Stimulated activated CD4-positive, alpha-beta T cell treated with anti-CD3 and anti-CD28 coated beads, Interleukin-1b, Interleukin-23, amount 100 ng/mL, for 24 hours (primary cell): Measurements from ENCODE around the gene TTLL7.

ENCODE experiments used
- DNase-seq, 4 experiments: peaks; one replicate each; pipeline ENCODE4 v3.0.0-alpha.2; 2020; ENCODE audit warnings: low read depth in 4 of 4, low spot score in 1 of 4

The TTLL7 gene

DNA sequence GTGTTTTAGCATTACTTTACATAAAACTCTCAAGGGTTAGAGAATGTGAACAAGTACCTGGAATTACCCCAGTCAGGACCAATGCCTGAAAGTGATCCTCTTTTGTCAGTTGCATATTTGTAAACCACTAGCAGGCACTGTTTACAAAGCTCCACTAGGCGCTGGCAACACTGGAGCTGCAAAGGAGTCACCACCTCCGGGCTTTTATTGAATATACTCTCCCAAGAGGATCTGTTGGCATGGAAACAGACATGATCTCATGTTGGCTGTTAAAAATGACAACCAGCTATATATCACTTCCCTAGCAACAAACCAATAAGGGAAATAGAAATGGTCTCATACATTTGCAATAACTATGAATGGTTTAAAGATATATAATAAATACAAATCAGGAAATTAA, 116.0 kb downstream of the TTLL7 start:
- DNase-seq = no peak

DNA sequence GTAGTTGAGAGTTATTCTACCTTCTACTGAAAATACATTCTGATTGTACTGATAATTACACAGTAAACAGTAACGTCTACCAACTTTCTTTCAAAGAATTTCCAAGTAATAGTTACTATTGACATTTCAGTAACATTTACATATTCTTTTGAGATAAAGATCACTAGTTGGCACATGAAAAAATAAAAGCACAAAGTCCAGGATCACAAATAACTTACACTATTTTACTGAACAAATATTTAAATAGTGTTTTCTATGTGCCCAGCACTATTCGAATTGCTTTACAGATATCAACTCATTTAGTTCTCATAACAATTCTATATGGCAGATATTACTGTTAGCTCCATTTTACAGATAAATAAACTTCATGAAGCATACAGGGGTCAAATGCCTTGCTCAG, 126.4 kb downstream of the TTLL7 start:
- no peak for DNase-seq

GRCh38 chr1:83864991-83865390, 133.9 kb downstream of the TTLL7 start:
- DNase-seq = no peak

DNA sequence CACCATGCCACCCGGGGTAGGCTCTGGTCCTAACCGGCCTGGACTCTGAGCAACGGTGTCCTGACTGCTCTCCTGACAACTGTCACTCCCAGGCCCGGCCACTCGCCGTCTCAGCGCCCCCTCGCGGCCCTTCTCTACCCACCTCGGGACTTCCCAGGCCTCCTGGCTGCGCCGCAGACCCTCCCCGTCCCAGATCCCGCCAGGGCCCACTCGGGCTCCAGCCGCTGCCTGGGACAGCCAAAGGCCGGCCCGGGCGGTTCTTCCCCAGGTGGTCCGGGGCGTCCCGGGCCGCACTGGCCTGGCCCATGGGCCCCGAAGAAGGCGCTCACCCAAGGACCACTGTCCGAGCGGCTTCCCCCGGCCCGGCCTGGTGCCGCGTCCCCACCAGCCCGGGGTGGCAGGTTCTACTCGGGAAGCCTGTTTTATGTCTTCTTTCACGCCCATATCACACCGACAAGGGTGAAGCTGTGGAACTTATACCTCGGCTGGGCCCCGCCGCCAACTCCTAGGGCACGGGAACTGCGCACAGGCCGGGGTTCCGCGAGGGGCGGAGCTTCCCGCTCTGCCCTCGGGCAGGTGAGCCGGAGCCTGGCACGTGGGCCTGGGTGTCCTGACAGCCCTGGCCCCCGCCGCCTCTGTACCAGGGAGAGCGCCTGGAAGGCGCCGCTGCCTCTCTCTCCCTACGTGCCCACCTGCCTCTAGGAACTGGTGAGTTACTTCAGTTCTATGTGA, 138.3 kb downstream of the TTLL7 start:
- peak; percentile 38 to 69 (median 54) for DNase-seq

- no peak for DNase-seq
Observed at GRCh38 chr1:83857716-83858115, 141.2 kb downstream of the TTLL7 start.

GRCh38 chr1:83857103-83857502, 141.8 kb downstream of the TTLL7 start:
- DNase-seq = no peak

GRCh38 chr1:83856381-83856780, 142.6 kb downstream of the TTLL7 start:
- DNase-seq = no peak

GRCh38 chr1:83854456-83854855, 144.5 kb downstream of the TTLL7 start:
- no peak for DNase-seq

GRCh38 chr1:83850834-83851233, 148.1 kb downstream of the TTLL7 start:
- DNase-seq = no peak

DNA sequence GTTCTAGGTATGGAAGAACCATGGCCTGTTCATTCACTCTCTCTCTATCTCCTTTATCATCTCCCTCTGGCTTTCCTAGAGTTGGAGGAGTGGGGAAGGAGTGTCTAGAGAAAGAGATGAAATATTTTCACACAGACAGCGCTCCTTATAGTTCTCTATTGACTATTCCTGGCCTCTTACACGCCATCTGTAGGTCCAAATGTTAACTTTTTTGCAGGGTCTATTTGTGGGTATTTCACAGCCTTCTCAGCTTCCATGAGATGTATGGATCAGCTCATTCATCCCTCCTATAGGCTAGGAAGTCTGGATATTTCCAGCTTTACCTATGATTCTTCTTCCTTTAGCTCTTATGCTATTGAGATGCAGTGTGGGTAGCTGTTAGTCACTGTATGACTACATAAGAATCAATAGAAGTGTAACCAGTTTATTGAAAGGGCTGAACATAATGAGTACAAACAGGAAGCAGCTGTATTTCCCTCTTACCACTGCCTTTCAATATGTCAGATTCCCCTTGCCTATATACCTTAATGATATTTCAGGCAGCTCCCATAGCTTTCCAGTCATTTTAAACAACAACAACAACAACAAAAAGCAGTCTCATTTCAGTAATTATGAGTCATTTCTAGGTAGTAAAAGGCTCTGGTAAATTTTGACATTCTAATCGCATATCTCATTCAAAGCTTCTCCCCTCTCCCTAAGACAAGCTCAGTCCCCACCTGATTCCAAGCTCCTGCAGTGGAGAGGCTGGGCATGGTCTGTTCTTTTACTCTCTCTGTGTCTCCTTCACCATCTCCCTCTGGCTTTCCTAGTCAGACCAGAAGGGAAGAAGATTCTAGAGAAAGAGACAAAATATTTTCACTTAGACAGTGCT, 149.5 kb downstream of the TTLL7 start:
- no peak for DNase-seq

DNA sequence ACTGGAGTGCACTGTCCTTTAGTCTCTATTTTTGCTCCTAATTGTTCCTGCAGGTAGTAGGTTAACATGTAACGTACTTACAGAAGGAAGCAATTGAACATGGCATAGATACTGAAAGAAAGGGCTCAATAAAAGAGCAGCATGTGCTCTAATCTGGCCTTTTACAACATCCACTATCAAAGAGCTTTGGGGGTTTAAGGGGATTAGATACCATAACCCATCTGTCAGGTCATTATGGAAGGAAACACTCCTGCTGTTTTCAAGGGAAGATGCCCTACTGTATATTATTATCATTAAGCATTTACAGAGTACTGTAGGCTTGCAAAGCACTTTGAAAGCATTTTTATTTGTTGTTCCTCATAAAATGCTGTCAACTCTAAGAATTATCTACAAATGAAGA, 152.8 kb downstream of the TTLL7 start:
- DNase-seq = no peak

- no peak for DNase-seq
Observed at GRCh38 chr1:83845437-83846071, 153.4 kb downstream of the TTLL7 start.

- DNase-seq = no peak
Observed at GRCh38 chr1:83844546-83844945, 154.4 kb downstream of the TTLL7 start.

DNA sequence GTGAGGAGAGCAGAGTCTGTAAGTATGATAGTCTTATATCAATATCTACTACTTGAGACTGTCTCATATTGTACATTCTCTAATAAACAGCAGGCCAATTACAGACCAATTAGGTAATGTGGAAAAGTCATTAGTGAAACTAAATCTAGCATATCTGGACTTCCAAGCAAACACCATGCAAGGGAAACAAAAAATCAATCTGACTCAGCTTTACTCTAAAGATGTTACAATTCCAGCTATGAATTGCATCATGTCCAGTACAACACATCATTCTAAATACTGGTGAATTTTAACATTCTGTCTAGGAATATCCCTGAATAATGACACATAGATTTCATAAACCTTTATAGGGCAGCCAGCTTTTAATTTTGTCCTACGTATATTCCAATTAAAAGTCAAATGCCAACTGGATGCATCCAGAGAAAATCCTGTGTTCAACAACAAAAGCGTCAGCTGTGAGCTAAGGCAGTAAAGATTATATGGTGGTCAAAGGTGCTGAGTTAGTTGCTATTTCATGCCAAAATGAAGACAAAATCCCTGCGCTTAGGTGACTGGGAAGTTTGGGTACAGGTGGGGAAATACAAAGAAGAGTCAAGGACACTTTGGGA, 159.3 kb downstream of the TTLL7 start:
- no peak for DNase-seq

DNA sequence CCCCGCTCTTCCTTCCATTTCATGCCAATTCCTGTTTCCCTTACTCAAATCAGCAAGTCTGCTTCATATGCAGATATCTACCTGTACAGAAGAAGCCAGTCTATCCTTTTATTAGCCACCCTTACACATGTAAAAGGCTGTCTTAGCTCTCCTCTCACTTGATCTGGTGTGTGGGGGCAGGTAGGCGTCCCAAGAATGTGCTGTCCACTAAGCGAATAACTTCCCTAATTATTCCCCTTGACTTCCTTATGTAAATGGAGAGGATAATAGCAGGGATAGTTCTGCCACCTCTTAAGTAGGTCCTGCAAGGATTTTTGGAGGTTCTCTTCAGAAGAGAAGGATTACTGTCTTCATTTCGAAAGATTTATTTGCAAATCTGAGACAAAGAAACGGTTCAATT, 160.4 kb downstream of the TTLL7 start:
- no peak for DNase-seq

DNA sequence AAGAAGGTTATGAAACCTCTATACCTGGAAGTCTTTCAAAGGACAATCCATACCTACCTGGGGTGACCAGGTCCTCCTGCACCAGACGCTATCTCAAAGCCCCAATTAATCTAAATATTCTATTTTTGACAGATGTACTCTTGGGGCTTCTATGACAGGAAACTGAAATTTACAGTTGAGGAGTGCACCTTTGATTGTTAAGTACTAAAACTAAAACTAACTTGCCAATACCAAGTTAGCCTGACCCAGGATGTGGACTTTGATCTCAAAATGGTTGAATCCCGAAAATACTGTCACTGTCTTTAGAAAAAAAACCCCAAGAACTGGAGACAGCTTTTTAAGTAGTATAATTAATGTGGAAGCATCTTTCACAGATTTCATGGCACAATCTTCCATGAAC, 162.4 kb downstream of the TTLL7 start:
- DNase-seq = no peak

- no peak for DNase-seq
Observed at GRCh38 chr1:83834621-83835264, 164.2 kb downstream of the TTLL7 start.

- DNase-seq = no peak
Observed at GRCh38 chr1:83832194-83832593, 166.7 kb downstream of the TTLL7 start.

- DNase-seq = no peak
Observed at GRCh38 chr1:83829106-83829505, 169.8 kb downstream of the TTLL7 start.

DNA sequence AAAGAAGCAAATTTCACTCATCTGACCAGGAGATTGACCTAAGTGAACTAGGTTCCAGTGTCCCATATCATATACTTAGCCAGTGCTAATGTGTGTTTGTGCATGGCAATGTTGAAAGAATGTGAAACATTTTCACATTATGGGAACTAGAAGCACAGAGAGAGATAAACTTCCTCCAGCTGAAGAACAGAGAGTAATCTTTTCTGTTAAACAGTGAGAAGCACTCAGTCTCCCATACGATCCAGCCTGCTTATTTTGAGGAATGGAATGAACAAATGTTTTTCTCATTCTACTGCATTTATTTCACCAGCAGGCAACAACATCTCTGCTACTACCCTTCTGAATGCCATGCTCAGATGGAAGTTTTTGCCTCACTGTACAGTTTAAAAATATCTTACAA, 170.5 kb downstream of the TTLL7 start:
- DNase-seq = no peak

DNA sequence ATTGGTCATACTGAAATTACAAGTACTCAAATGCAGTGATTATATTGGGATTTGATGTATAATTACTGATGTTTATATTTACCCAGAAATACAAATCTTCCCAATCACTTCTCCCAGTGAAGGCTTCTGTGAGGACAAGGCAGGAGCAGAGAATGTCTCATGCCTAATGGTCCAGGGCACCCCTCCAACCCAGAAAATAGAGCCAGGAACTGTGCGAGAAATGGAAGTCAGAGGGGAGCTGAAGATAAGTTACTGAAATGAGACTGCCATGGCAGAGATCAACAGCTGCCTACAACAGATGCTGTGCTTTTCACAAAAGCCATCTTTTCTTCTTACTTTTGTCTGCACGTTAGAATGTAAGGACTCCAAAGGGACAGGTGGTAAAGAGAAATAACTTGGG, 171.2 kb downstream of the TTLL7 start:
- no peak for DNase-seq
